Stomach (tissue), 9 donors: ENCODE measurements around the gene NUP210. TPM values are rescaled to one million over a fixed set of nuclear protein-coding genes. Genes with fewer than 3 reads are reported as not detected.

Experiments used
- DNase-seq, 2 donors: peaks; one replicate each; pipeline versions ENCODE4 v3.0.0 to v3.0.0-alpha.2; 2013 to 2019
- H3K27ac ChIP-seq, 5 donors: fragments of 200-600 bp in 4 of 5; sonication (generic) in 4 of 5; one replicate each; pipeline ENCODE4 v1.5.1; 2013 to 2019; ENCODE audit warnings: mild to moderate bottlenecking in 1 of 5, moderate library complexity in 1 of 5
- H3K27me3 ChIP-seq, 3 donors: fragments of 200-600 bp; sonication (generic); one replicate each; pipeline ENCODE4 v1.5.1; 2017 to 2019; ENCODE audit warnings: mixed run types in 1 of 3
- H3K36me3 ChIP-seq, 4 donors: fragments of 200-600 bp; sonication (generic); 1 replicate in 3 of 4; 2 replicates in 1 of 4; pipeline ENCODE4 v1.5.1; 2016 to 2019
- H3K4me1 ChIP-seq, 4 donors: fragments of 200-600 bp; sonication (generic); one replicate each; pipeline ENCODE4 v1.5.1; 2016 to 2019
- H3K4me3 ChIP-seq, 4 donors: fragments of 200-600 bp; sonication (generic) in 3 of 4; one replicate each; pipeline ENCODE4 v1.5.1; 2016 to 2019; ENCODE audit warnings: mild to moderate bottlenecking in 1 of 4
- H3K9me3 ChIP-seq, 4 donors: fragments of 200-600 bp; sonication (generic); one replicate each; pipeline ENCODE4 v1.5.1; 2016 to 2019
- CTCF ChIP-seq, 7 experiments: fragments of 450-650 bp in 4 of 7; fragments of 200-600 bp in 3 of 7; sonication (generic) in 3 of 7; IDR thresholded peaks; one replicate each; pipeline ENCODE4 v1.5.1; 2016 to 2019; ENCODE audit warnings: antibody characterized with exemption in 7 of 7, control low read depth in 2 of 7, mild to moderate bottlenecking in 1 of 7
- EP300 ChIP-seq: sonication (generic); formaldehyde crosslinking; IDR thresholded peaks from one replicate; pipeline ENCODE4 v1.6.1; 2017; ENCODE audit warnings: antibody characterized with exemption
- POLR2A ChIP-seq, 4 donors: fragments of 450-650 bp; IDR thresholded peaks; one replicate each; pipeline ENCODE4 v1.6.1; 2016; ENCODE audit warnings: antibody characterized with exemption in 4 of 4, control low read depth in 2 of 4, mild to moderate bottlenecking in 1 of 4, moderate library complexity in 1 of 4
- POLR2AphosphoS5 ChIP-seq, 3 donors: sonication (generic); formaldehyde crosslinking; IDR thresholded peaks; one replicate each; pipeline ENCODE4 v1.6.1; 2016; ENCODE audit warnings: antibody characterized with exemption in 3 of 3
- WGBS, 5 donors: extraction: QIAGEN DNeasy Blood & Tissue Kit in 3 of 5; methylation state at CpG; one replicate each; pipeline versions ENCODE4 v1.1.5 to v1.1.7; 2013 to 2018; 5-methylcytosine and 5-hydroxymethylcytosine counted together
- intact Hi-C: fragments of 100-400 bp; cut with DNase I; formaldehyde crosslinking; loops from one replicate; pipeline ENCODE4 v1.15.1; 2023; ENCODE audit warnings: low total_unique reads
- polyA plus RNA-seq, 3 donors: library from polyadenylated mRNA; stranded (reverse); fragments of 200-250 nt; gene quantifications; one replicate each; pipeline ENCODE4 v1.2.3, GENCODE V29; 2013
- total RNA-seq, 5 donors: library from RNA; depleted of rRNA; stranded (reverse); fragments of >200 nt; gene quantifications; one replicate each; pipeline versions ENCODE4 v1.1.0 to v1.2.3, GENCODE V29; 2014 to 2016
- donor health status: healthy with polysubstance abuse.
- donor health status: Bipolar disorder and iron deficiency.
- donor health status: healthy.

NUP210 gene
- total and polyA plus RNA-seq, 8 donors, result 0.92 to 21.1 (median 10.8) TPM

- Histone ChIP-seq H3K4me1 (no peaks in the 10 kb centered on the region), H3K27ac (no peak overlapping the region), H3K36me3 (no peaks in the 10 kb centered on the region), H3K27me3 (no peaks in the 10 kb centered on the region), H3K9me3 (no peaks in the 10 kb centered on the region), H3K4me3 (no peak overlapping the region)
- 79 to 85% (median 85%) methylated on average over 12 of the region's 12 CpGs for WGBS, 5 donors
- intact Hi-C loops, result no loop called here
- TF ChIP-seq POLR2A (IDR thresholded peaks at IDR 0.05) (no peak), POLR2AphosphoS5 (IDR thresholded peaks at IDR 0.05) (no peak), EP300 (no peak), CTCF (IDR thresholded peaks at IDR 0.05) (no peak)
- no peak for DNase-seq
Measured at GRCh38 chr3:13427662-13428603, 7.8 kb upstream of the NUP210 start.

- Histone ChIP-seq H3K4me3 (no peak overlapping the region), H3K27ac (no peak overlapping the region), H3K4me1 (no peaks in the 10 kb centered on the region), H3K9me3 (no peaks in the 10 kb centered on the region), H3K36me3 (no peaks in the 10 kb centered on the region), H3K27me3 (no peaks in the 10 kb centered on the region)
- 93 to 100% (median 100%) methylated on average over 1 of the region's 1 CpG for WGBS, 5 donors
- DNase-seq, result no peak
- TF ChIP-seq EP300 (no peak), POLR2A (IDR thresholded peaks at IDR 0.05) (no peak), CTCF (IDR thresholded peaks at IDR 0.05) (no peak), POLR2AphosphoS5 (IDR thresholded peaks at IDR 0.05) (no peak)
- intact Hi-C loops, result no loop called here
Measured at GRCh38 chr3:13426591-13426990, 6.5 kb upstream of the NUP210 start.

- WGBS, 5 donors, result 72 to 89% (median 84%) methylated on average over 2 of the region's 2 CpGs
Measured at GRCh38 chr3:13425689-13426088, 5.6 kb upstream of the NUP210 start.

More at GRCh38 chr3:13425689-13426088, 5.6 kb upstream of the NUP210 start:
- Histone ChIP-seq H3K9me3 (no peaks in the 10 kb centered on the region), H3K4me1 (peaks cover 0 to 7% (median under 1%) of the 10 kb centered on the region in 4 donors), H3K36me3 (no peaks in the 10 kb centered on the region), H3K27ac (no peak overlapping the region), H3K4me3 (no peak overlapping the region), H3K27me3 (peaks cover 0 to 1% (median 0%) of the 10 kb centered on the region in 3 donors)
- intact Hi-C loops, result no loop called here
- TF ChIP-seq POLR2AphosphoS5 (IDR thresholded peaks at IDR 0.05), result no peak
- no peak for TF ChIP-seq EP300
- TF ChIP-seq POLR2A (IDR thresholded peaks at IDR 0.05), result no peak
- no peak for TF ChIP-seq CTCF (IDR thresholded peaks at IDR 0.05)
- no peak for DNase-seq
